ENCODE results near the gene OLIG1. TPM values are rescaled to one million over a fixed set of nuclear protein-coding genes. Genes with fewer than 3 reads are reported as not detected.

Gene OLIG1
- total RNA-seq, 2 donors from 2014 or later, result 10.8 TPM; not detected in 1

DNA sequence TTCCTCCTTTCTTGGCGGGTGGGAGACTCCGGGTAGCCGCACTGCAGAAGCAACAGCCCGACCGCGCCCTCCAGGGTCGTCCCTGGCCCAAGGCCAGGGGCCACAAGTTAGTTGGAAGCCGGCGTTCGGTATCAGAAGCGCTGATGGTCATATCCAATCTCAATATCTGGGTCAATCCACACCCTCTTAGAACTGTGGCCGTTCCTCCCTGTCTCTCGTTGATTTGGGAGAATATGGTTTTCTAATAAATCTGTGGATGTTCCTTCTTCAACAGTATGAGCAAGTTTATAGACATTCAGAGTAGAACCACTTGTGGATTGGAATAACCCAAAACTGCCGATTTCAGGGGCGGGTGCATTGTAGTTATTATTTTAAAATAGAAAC lies 41.7 kb upstream of the OLIG1 start:
- no peak overlapping the region for H3K4me3 ChIP-seq
- intact Hi-C loops (cut with DNase I), result no loop called here
- 4% methylated on average over 15 of the region's 15 CpGs for WGBS

GRCh38 chr21:33028773-33029384 lies 41.1 kb upstream of the OLIG1 start:
- 6% methylated on average over 28 of the region's 28 CpGs for WGBS
- intact Hi-C loops (cut with DNase I), result no loop called here
- no peak for DNase-seq (ENCODE audit: low spot score)
- H3K36me3 ChIP-seq, result no peaks in the 10 kb centered on the region
- peaks cover 85% of the 10 kb centered on the region for H3K27me3 ChIP-seq (replicated peaks; ENCODE audit: insufficient read depth)
- no peak overlapping the region for H3K27ac ChIP-seq
- no peaks in the 10 kb centered on the region for H3K9me3 ChIP-seq
- H3K4me3 ChIP-seq, result no peak overlapping the region
- H3K4me1 ChIP-seq (replicated peaks), result no peaks in the 10 kb centered on the region
- TF ChIP-seq POLR2A (IDR thresholded peaks at IDR 0.05), result no peak
- TF ChIP-seq CTCF (IDR thresholded peaks at IDR 0.05), result no peak
- TF ChIP-seq POLR2AphosphoS5 (IDR thresholded peaks at IDR 0.05), result no peak

More for the DNA sequence above, 41.7 kb upstream of the OLIG1 start:
- TF ChIP-seq POLR2A (IDR thresholded peaks at IDR 0.05) (no peak), POLR2AphosphoS5 (IDR thresholded peaks at IDR 0.05) (no peak), CTCF (IDR thresholded peaks at IDR 0.05) (no peak)
- Histone ChIP-seq H3K27ac (no peak overlapping the region), H3K4me1 (replicated peaks) (no peaks in the 10 kb centered on the region), H3K27me3 (replicated peaks; ENCODE audit: insufficient read depth) (peaks cover 86% of the 10 kb centered on the region), H3K9me3 (no peaks in the 10 kb centered on the region), H3K36me3 (no peaks in the 10 kb centered on the region)
- DNase-seq (ENCODE audit: low spot score), result no peak

DNA sequence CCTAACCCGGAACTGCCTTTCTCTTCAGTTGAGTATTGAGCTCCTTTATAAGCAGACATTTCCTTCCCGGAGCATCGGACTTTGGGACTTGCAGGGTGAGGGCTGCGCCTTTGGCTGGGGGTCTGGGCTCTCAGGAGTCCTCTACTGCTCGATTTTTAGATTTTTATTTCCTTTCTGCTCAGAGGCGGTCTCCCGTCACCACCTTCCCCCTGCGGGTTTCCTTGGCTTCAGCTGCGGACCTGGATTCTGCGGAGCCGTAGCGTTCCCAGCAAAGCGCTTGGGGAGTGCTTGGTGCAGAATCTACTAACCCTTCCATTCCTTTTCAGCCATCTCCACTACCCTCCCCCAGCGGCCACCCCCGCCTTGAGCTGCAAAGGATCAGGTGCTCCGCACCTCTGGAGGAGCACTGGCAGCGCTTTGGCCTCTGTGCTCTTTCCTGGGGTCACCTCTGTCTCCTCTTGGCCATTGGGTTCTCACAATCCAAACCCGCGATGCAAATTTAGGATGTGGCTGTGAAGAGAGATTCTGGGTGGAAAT lies 40.5 kb upstream of the OLIG1 start:
- no peak for DNase-seq (ENCODE audit: low spot score)
- WGBS, result 10% methylated on average over 19 of the region's 19 CpGs
- no peaks in the 10 kb centered on the region for H3K9me3 ChIP-seq
- peaks cover 84% of the 10 kb centered on the region for H3K27me3 ChIP-seq (replicated peaks; ENCODE audit: insufficient read depth)
- H3K27ac ChIP-seq, result no peak overlapping the region
- no peaks in the 10 kb centered on the region for H3K36me3 ChIP-seq
- intact Hi-C loops (cut with DNase I), result no loop called here
- no peaks in the 10 kb centered on the region for H3K4me1 ChIP-seq (replicated peaks)
- H3K4me3 ChIP-seq, result no peak overlapping the region
- TF ChIP-seq POLR2AphosphoS5 (IDR thresholded peaks at IDR 0.05), result no peak
- TF ChIP-seq POLR2A (IDR thresholded peaks at IDR 0.05), result no peak
- no peak for TF ChIP-seq CTCF (IDR thresholded peaks at IDR 0.05)

DNA sequence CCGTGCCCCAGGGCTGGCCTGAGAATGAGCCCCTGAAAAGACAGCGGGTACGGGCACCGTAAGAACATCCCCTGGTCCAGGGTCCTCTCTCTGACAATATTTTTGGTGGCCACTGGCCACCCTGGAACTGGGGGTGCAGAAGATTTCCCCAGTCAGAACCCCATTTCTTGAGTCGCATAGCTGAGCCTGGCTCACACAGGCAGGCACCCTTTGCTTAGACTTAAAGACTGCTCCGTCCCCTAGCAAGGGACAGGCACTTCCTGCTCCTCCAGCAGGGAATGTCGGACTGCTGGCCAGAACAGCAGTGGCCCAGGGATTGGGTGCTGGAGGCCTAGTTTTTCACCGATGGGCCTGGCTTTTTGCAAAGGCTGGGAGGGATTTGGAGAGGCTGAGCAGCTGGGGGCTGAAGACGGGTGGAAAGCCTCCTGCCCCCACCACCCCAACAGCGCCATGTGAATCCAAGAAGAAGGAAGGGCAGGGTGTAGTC lies 39.9 kb upstream of the OLIG1 start:
- no peak overlapping the region for H3K27ac ChIP-seq
- TF ChIP-seq POLR2AphosphoS5 (IDR thresholded peaks at IDR 0.05), result no peak
- TF ChIP-seq POLR2A (IDR thresholded peaks at IDR 0.05), result no peak
- TF ChIP-seq CTCF (IDR thresholded peaks at IDR 0.05), result no peak
- no peak overlapping the region for H3K4me3 ChIP-seq
- WGBS, result 35% methylated on average over 10 of the region's 10 CpGs
- intact Hi-C loops (cut with DNase I), result no loop called here
- H3K27me3 ChIP-seq (replicated peaks; ENCODE audit: insufficient read depth), result peaks cover 83% of the 10 kb centered on the region
- no peak for DNase-seq (ENCODE audit: low spot score)
- H3K36me3 ChIP-seq, result no peaks in the 10 kb centered on the region
- H3K9me3 ChIP-seq, result no peaks in the 10 kb centered on the region
- no peaks in the 10 kb centered on the region for H3K4me1 ChIP-seq (replicated peaks)

GRCh38 chr21:33030633-33031032 lies 39.3 kb upstream of the OLIG1 start:
- no peak overlapping the region for H3K27ac ChIP-seq
- TF ChIP-seq CTCF (IDR thresholded peaks at IDR 0.05) (no peak), POLR2AphosphoS5 (IDR thresholded peaks at IDR 0.05) (no peak), POLR2A (IDR thresholded peaks at IDR 0.05) (no peak)
- H3K27me3 ChIP-seq (replicated peaks; ENCODE audit: insufficient read depth), result peaks cover 80% of the 10 kb centered on the region
- H3K4me1 ChIP-seq (replicated peaks), result no peaks in the 10 kb centered on the region
- intact Hi-C loops (cut with DNase I), result no loop called here
- H3K9me3 ChIP-seq, result no peaks in the 10 kb centered on the region
- H3K36me3 ChIP-seq, result no peaks in the 10 kb centered on the region
- H3K4me3 ChIP-seq, result no peak overlapping the region
- no peak for DNase-seq (ENCODE audit: low spot score)
- 34% methylated on average over 6 of the region's 6 CpGs for WGBS

Data from prostate gland (tissue), 2 donors.